HepG2 (cell line): ENCODE data around the gene MAN1C1. TPM values are rescaled to one million over a fixed set of nuclear protein-coding genes. Genes with fewer than 3 reads are reported as not detected.

Experiments
- ATAC-seq: fragments of 200-7000 bp; cut with Tn5 transposase; 3 replicates; pipeline ENCODE4 v1.9.1; 2020; ENCODE audit warnings: mild to moderate bottlenecking, moderate library complexity
- BruUV-seq: library from RNA; stranded (reverse); fragments of 400-500 nt; replicated peaks from 2 replicates; lab custom pipeline; 2021; lab: Mats Ljungman, UMichigan
- CTCF ChIA-PET: fragments of 300-600 bp; formaldehyde crosslinking; extraction: SDS; loops from one replicate; lab custom pipeline; 2021; ENCODE audit warnings: low total read pairs, inconsistent platforms, low intra/inter-chr PET ratio; lab: Yijun Ruan, JAX
- POLR2A ChIA-PET: fragments of 350-600 bp; sonication (Branson Sonifier 250); formaldehyde crosslinking; loops from one replicate; lab custom pipeline; 2020; ENCODE audit warnings: antibody characterized with exemption, inconsistent platforms; lab: Yijun Ruan, JAX
- DNase-seq: peaks from one replicate; pipeline ENCODE4 v3.0.0-alpha.2; 2015; ENCODE audit warnings: low spot score
- FAIRE-seq: peaks from 3 replicates; lab custom pipeline; 2011; peaks lifted over from hg19 to GRCh38; lab: Jason Lieb, UNC
- H2AFZ ChIP-seq: one replicate; pipeline ENCODE4 v1.6.1; 2011; ENCODE audit warnings: low read length, inconsistent platforms
- H3K27ac ChIP-seq: fragments of 300-600 bp; 3 replicates; pipeline ENCODE4 v1.8.0; 2011; ENCODE audit warnings: mixed run types, mild to moderate bottlenecking, mixed read lengths, low read length, inconsistent platforms; ENCODE audit not compliant: insufficient read depth; ENCODE audit errors: extremely low read length
- H3K27me3 ChIP-seq, 2 experiments: fragments of 200-600 bp in 1 of 2; 2 replicates in 1 of 2; 3 replicates in 1 of 2; pipeline versions ENCODE4 v1.6.0 to v1.8.0; 2011; ENCODE audit warnings: low read length in 2 of 2, mild to moderate bottlenecking in 2 of 2, moderate library complexity in 2 of 2, inconsistent platforms in 1 of 2; ENCODE audit not compliant: insufficient read depth in 2 of 2, control insufficient read depth in 1 of 2
- H3K36me3 ChIP-seq, 2 experiments: fragments of 200-600 bp in 1 of 2; replicated peaks in 1 of 2; 2 replicates in 1 of 2; 3 replicates in 1 of 2; pipeline versions ENCODE4 v1.5.1 to v1.8.0; 2011; ENCODE audit warnings: low read length in 2 of 2, inconsistent platforms in 1 of 2; ENCODE audit not compliant: insufficient read depth in 2 of 2, control insufficient read depth in 1 of 2
- H3K4me1 ChIP-seq: 2 replicates; pipeline ENCODE4 v1.5.1; 2012; ENCODE audit warnings: low read length, inconsistent platforms; ENCODE audit not compliant: insufficient read depth
- H3K4me2 ChIP-seq: 2 replicates; pipeline ENCODE4 v1.6.0; 2011; ENCODE audit warnings: low read depth, low read length, inconsistent platforms
- H3K4me3 ChIP-seq, 3 experiments: fragments of 200-600 bp in 1 of 3; sonication (generic), shearing (Covaris generic) in 1 of 3; replicated peaks in 1 of 3; 2 replicates each; pipeline ENCODE4 v1.5.1; 2011 to 2016; ENCODE audit warnings: low read length in 3 of 3, inconsistent platforms in 2 of 3, low read depth in 2 of 3, mild to moderate bottlenecking in 2 of 3, control low read depth in 1 of 3, mixed read lengths in 1 of 3; ENCODE audit not compliant: insufficient read depth in 1 of 3
- H3K79me2 ChIP-seq: one replicate; pipeline ENCODE4 v1.6.1; 2011; ENCODE audit warnings: low read length, inconsistent platforms; ENCODE audit not compliant: insufficient read depth
- H3K9ac ChIP-seq: 2 replicates; pipeline ENCODE4 v1.6.0; 2011; ENCODE audit warnings: mild to moderate bottlenecking, low read depth, low read length, inconsistent platforms; ENCODE audit not compliant: insufficient read depth
- H3K9me3 ChIP-seq: 2 replicates; pipeline ENCODE4 v1.5.1; 2012; ENCODE audit warnings: mild to moderate bottlenecking, low read length
- H4K20me1 ChIP-seq: 2 replicates; pipeline ENCODE4 v1.6.0; 2011; ENCODE audit warnings: inconsistent platforms, mild to moderate bottlenecking, low read length, moderate library complexity; ENCODE audit not compliant: insufficient read depth
- FOSL1 ChIP-seq: sonication (generic); formaldehyde crosslinking; IDR thresholded peaks from 2 replicates; pipeline ENCODE4 v1.9.0; 2021; ENCODE audit warnings: missing genetic modification reagents, borderline replicate concordance
- HNRNPLL ChIP-seq: fragments of 200-400 bp; formaldehyde crosslinking; IDR thresholded peaks from 2 replicates; pipeline ENCODE4 v1.6.1; 2017; ENCODE audit warnings: mild to moderate bottlenecking, low read depth, low read length; ENCODE audit not compliant: poor library complexity, severe bottlenecking
- IKZF1 ChIP-seq: fragments of 450-650 bp; IDR thresholded peaks from 2 replicates; pipeline ENCODE4 v1.7.1; 2016
- PATZ1 ChIP-seq: sonication (generic); formaldehyde crosslinking; IDR thresholded peaks from 2 replicates; pipeline ENCODE4 v1.4.0; 2020; ENCODE audit warnings: missing genetic modification reagents
- SETDB1 ChIP-seq: sonication (generic); formaldehyde crosslinking; IDR thresholded peaks from 2 replicates; pipeline ENCODE4 v1.5.1; 2020; ENCODE audit warnings: missing genetic modification reagents, mild to moderate bottlenecking, borderline replicate concordance
- ZBTB21 ChIP-seq: sonication (generic); formaldehyde crosslinking; IDR thresholded peaks from 2 replicates; pipeline ENCODE4 v1.4.0; 2020; ENCODE audit warnings: missing genetic modification reagents
- ZNF264 ChIP-seq: sonication (generic); formaldehyde crosslinking; IDR thresholded peaks from 2 replicates; pipeline ENCODE4 v1.4.0; 2020; ENCODE audit warnings: missing genetic modification reagents
- ZNF629 ChIP-seq: sonication (generic); formaldehyde crosslinking; conservative IDR thresholded peaks from 2 replicates; pipeline ENCODE4 v1.5.0; 2020; ENCODE audit warnings: missing genetic modification reagents
- ZNF720 ChIP-seq: sonication (generic); formaldehyde crosslinking; IDR thresholded peaks from 2 replicates; pipeline ENCODE4 v1.4.0; 2020; ENCODE audit warnings: missing genetic modification reagents
- ZNF782 ChIP-seq: sonication (generic); formaldehyde crosslinking; IDR thresholded peaks from 2 replicates; pipeline ENCODE4 v1.4.0; 2020; ENCODE audit warnings: missing genetic modification reagents, mild to moderate bottlenecking, borderline replicate concordance
- WGBS: methylation state at CpG from one replicate; pipeline ENCODE4 v1.1.6; 2017; ENCODE audit warnings: low lambda C conversion rate; 5-methylcytosine and 5-hydroxymethylcytosine counted together
- in situ Hi-C: cut with HindIII; loops from 2 replicates; pipeline ENCODE4 v1.10.0; 2017; ENCODE audit warnings: low pct_unique_long_range_greater_than_20kb; ENCODE audit not compliant: extremely low pct_ligation_motif_present
- intact Hi-C: fragments of 100-400 bp; cut with micrococcal nuclease; formaldehyde crosslinking; loops from one replicate; pipeline ENCODE4 v1.10.0; 2022; ENCODE audit not compliant: unreplicated experiment
- polyA plus RNA-seq, 8 experiments: library from polyadenylated mRNA; depleted of rRNA in 3 of 8; stranded (reverse) in 7 of 8; unstranded in 1 of 8; fragments of >200 nt; fragmentation: Illumina TruSeq in 4 of 8; extraction: Trizol in 4 of 8; gene quantifications; 2 replicates each; pipeline versions ENCODE4 v1.2.1 to v1.2.3, GENCODE V29; 2011 to 2016; ENCODE audit warnings: low read depth in 4 of 8, missing spikeins in 1 of 8, mixed read lengths in 1 of 8; ENCODE audit not compliant: insufficient read depth in 1 of 8
- total RNA-seq, 5 experiments: library from RNA; depleted of rRNA; stranded (reverse); fragments of >200 nt; fragmentation: Illumina TruSeq; extraction: Trizol; gene quantifications; 2 replicates each; pipeline ENCODE4 v1.2.3, GENCODE V29; 2016; ENCODE audit warnings: low read depth in 1 of 5

MAN1C1 gene
- total and polyA plus RNA-seq, 2 of the 13 experiments (the other 11 are each of a cell fraction or from before 2014, with no cell fraction given) = 0.18 to 0.49 TPM

GRCh38 chr1:25651036-25651640 is 34.5 kb downstream of the MAN1C1 start:
- peak; percentile 44; the same call in 2 of the 3 replicates for ATAC-seq

More at GRCh38 chr1:25651036-25651640, 34.5 kb downstream of the MAN1C1 start:
- BruUV-seq = no TSS peak
- H2AFZ ChIP-seq = no peak overlapping the region
- WGBS = 28% methylated on average over 4 of the region's 8 CpGs
- intact Hi-C loops (no loop called here), in situ Hi-C loops (no loop called here)
- no peak for FAIRE-seq
- H3K4me1 ChIP-seq = no peaks in the 10 kb centered on the region
- H3K36me3 ChIP-seq = no peaks in the 10 kb centered on the region
- H3K4me3 ChIP-seq = no peak overlapping the region
- H3K9ac ChIP-seq = no peak overlapping the region
- no peaks in the 10 kb centered on the region for H4K20me1 ChIP-seq
- no peaks in the 10 kb centered on the region for H3K79me2 ChIP-seq
- CTCF ChIA-PET = no interaction called here
- no peak overlapping the region for H3K4me2 ChIP-seq
- H3K9me3 ChIP-seq = no peaks in the 10 kb centered on the region
- POLR2A ChIA-PET = interaction anchor here (0.6 kb wide), 1 partner anchor 214 kb away, joined by 3 read pairs; no protein-coding TSS in a partner anchor
- H3K27ac ChIP-seq = no peak overlapping the region
- DNase-seq = no peak
- peaks cover 3 to 41% of the 10 kb centered on the region in 2 experiments; a peak in 4 of 5 replicates for H3K27me3 ChIP-seq
- no peak for TF ChIP-seq SETDB1 (CRISPR knock-in tag)
- TF ChIP-seq ZNF720 (CRISPR knock-in tag) = no peak
- TF ChIP-seq ZNF264 (CRISPR knock-in tag) = no peak
- TF ChIP-seq IKZF1 = no peak
- TF ChIP-seq PATZ1 = no peak
- no peak for TF ChIP-seq FOSL1 (CRISPR knock-in tag)
- no peak for TF ChIP-seq ZBTB21 (CRISPR knock-in tag)
- TF ChIP-seq ZNF782 (CRISPR knock-in tag) = no peak
- TF ChIP-seq ZNF629 = no peak
- TF ChIP-seq HNRNPLL = no peak
